Body of pancreas (tissue), 4 donors: ENCODE results near the gene SLC39A1. TPM values are rescaled to one million over a fixed set of nuclear protein-coding genes. Genes with fewer than 3 reads are reported as not detected.

ENCODE experiments used
- ATAC-seq: fragments of 150-250 bp; one replicate; pipeline ENCODE4 v1.9.1; 2016
- DNase-seq, 4 donors: peaks; one replicate each; pipeline ENCODE4 v3.0.0-alpha.2; 2019
- H3K27ac ChIP-seq, 4 donors: fragments of 200-600 bp; sonication (generic); 1 replicate in 3 of 4; 2 replicates in 1 of 4; pipeline versions ENCODE4 v1.5.1 to v1.6.1; 2016 to 2019; ENCODE audit warnings: mild to moderate bottlenecking in 1 of 4, mixed read lengths in 1 of 4, moderate library complexity in 1 of 4
- H3K27me3 ChIP-seq, 2 donors: fragments of 200-600 bp; sonication (generic); one replicate each; pipeline ENCODE4 v1.6.0; 2016; ENCODE audit warnings: mild to moderate bottlenecking in 1 of 2
- H3K36me3 ChIP-seq, 2 donors: fragments of 200-600 bp; sonication (generic); replicated peaks in 1 of 2; 2 replicates each; pipeline ENCODE4 v1.5.1; 2016; ENCODE audit warnings: low read depth in 2 of 2; ENCODE audit not compliant: insufficient read depth in 1 of 2
- H3K4me1 ChIP-seq: fragments of 200-600 bp; sonication (generic); one replicate; pipeline ENCODE4 v1.6.0; 2016
- H3K4me3 ChIP-seq, 2 donors: fragments of 200-600 bp; sonication (generic); 1 replicate in 1 of 2; 2 replicates in 1 of 2; pipeline ENCODE4 v1.5.1; 2016 to 2019
- H3K9me3 ChIP-seq, 3 donors: fragments of 200-600 bp; sonication (generic); 1 replicate in 2 of 3; 2 replicates in 1 of 3; pipeline ENCODE4 v1.5.1; 2016
- CTCF ChIP-seq, 7 experiments: fragments of 450-650 bp in 4 of 7; fragments of 200-600 bp in 3 of 7; sonication (generic) in 3 of 7; IDR thresholded peaks; one replicate each; pipeline ENCODE4 v1.5.1; 2016 to 2019; ENCODE audit warnings: antibody characterized with exemption in 7 of 7
- POLR2A ChIP-seq, 3 donors: fragments of 450-650 bp; IDR thresholded peaks; one replicate each; pipeline ENCODE4 v1.6.1; 2016; ENCODE audit warnings: antibody characterized with exemption in 3 of 3, mild to moderate bottlenecking in 2 of 3
- WGBS, 2 donors: methylation state at CpG; one replicate each; pipeline ENCODE4 v1.1.5; 2017; 5-methylcytosine and 5-hydroxymethylcytosine counted together
- intact Hi-C: fragments of 100-400 bp; cut with DNase I; formaldehyde crosslinking; loops from one replicate; pipeline ENCODE4 v1.15.1; 2023
- total RNA-seq, 2 donors: library from RNA; depleted of rRNA; stranded (reverse); fragments of >200 nt; gene quantifications; one replicate each; pipeline ENCODE4 v1.1.0, GENCODE V29; 2016

SLC39A1 gene
- total RNA-seq, 2 donors from 2014 or later = 30.7 to 35.5 TPM

- TF ChIP-seq CTCF (IDR thresholded peaks at IDR 0.05) (no peak), POLR2A (IDR thresholded peaks at IDR 0.05) (no peak)
- H3K4me1 ChIP-seq = peaks cover 26% of the 10 kb centered on the region
- 58 to 73% methylated on average over 3 of the region's 3 CpGs for WGBS, 2 donors
- intact Hi-C loops = loop anchor here (10.0 kb wide), 1 partner anchor 140 kb away; no protein-coding TSS in a partner anchor
- no peak overlapping the region for H3K4me3 ChIP-seq
- ATAC-seq = no peak
- no peaks in the 10 kb centered on the region for H3K9me3 ChIP-seq
- DNase-seq = no peak
- peak overlapping the region in 3 of 4 donors; percentile 85 to 95 (median 95) for H3K27ac ChIP-seq
- H3K36me3 ChIP-seq = peaks cover 3 to 5% of the 10 kb centered on the region in 2 donors
- H3K27me3 ChIP-seq = no peaks in the 10 kb centered on the region
Observed at GRCh38 chr1:153944827-153945117, 18.6 kb downstream of the SLC39A1 start.

GRCh38 chr1:153944005-153944826, 19.1 kb downstream of the SLC39A1 start:
- peaks cover 3 to 6% of the 10 kb centered on the region in 2 donors for H3K36me3 ChIP-seq

GRCh38 chr1:153942766-153943549, 20.4 kb downstream of the SLC39A1 start:
- TF ChIP-seq CTCF (IDR thresholded peaks at IDR 0.05) (no peak), POLR2A (IDR thresholded peaks at IDR 0.05) (no peak)
- Histone ChIP-seq H3K4me1 (peaks cover 26% of the 10 kb centered on the region), H3K9me3 (no peaks in the 10 kb centered on the region), H3K27ac (no peak overlapping the region), H3K4me3 (no peak overlapping the region), H3K36me3 (peaks cover 3 to 4% of the 10 kb centered on the region in 2 donors), H3K27me3 (no peaks in the 10 kb centered on the region)
- intact Hi-C loops = loop anchor here (10.0 kb wide), 1 partner anchor 138 kb away; no protein-coding TSS in a partner anchor
- DNase-seq (no peak), ATAC-seq (no peak)
- WGBS, 2 donors = 89 to 100% methylated on average over 3 to 11 of the region's 11 CpGs

More at GRCh38 chr1:153944005-153944826, 19.1 kb downstream of the SLC39A1 start:
- intact Hi-C loops = loop anchor here (10.0 kb wide), 1 partner anchor 139 kb away; no protein-coding TSS in a partner anchor
- Histone ChIP-seq H3K9me3 (no peaks in the 10 kb centered on the region), H3K27ac (peak overlapping the region in 2 of 4 donors; percentile 95), H3K4me1 (peaks cover 26% of the 10 kb centered on the region), H3K27me3 (no peaks in the 10 kb centered on the region), H3K4me3 (no peak overlapping the region)
- TF ChIP-seq CTCF (IDR thresholded peaks at IDR 0.05) = no peak
- TF ChIP-seq POLR2A (IDR thresholded peaks at IDR 0.05) = no peak
- no peak for ATAC-seq
- WGBS, 2 donors = 73 to 85% methylated on average over 11 to 15 of the region's 15 CpGs
- DNase-seq = no peak

GRCh38 chr1:153941826-153942725, 21.3 kb downstream of the SLC39A1 start:
- WGBS, 2 donors = 93 to 95% methylated on average over 23 to 34 of the region's 34 CpGs
- intact Hi-C loops = loop anchor here (10.0 kb wide), 1 partner anchor 137 kb away; no protein-coding TSS in a partner anchor
- TF ChIP-seq CTCF (IDR thresholded peaks at IDR 0.05) (no peak), POLR2A (IDR thresholded peaks at IDR 0.05) (no peak)
- Histone ChIP-seq H3K4me1 (peaks cover 26% of the 10 kb centered on the region), H3K9me3 (no peaks in the 10 kb centered on the region), H3K4me3 (no peak overlapping the region), H3K27ac (no peak overlapping the region), H3K27me3 (no peaks in the 10 kb centered on the region), H3K36me3 (peaks cover 3 to 9% of the 10 kb centered on the region in 2 donors)
- no peak for DNase-seq
- ATAC-seq = no peak
